Muscle of leg (tissue), 16 donors: ENCODE measurements around the gene CTXN1. TPM values are rescaled to one million over a fixed set of nuclear protein-coding genes. Genes with fewer than 3 reads are reported as not detected.
A peak's percentile ranks its signal among the peaks of the same experiment; 100 is the strongest.

ENCODE experiments used
- DNase-seq: peaks from one replicate; pipeline ENCODE4 v3.0.0; 2013
- H3K27ac ChIP-seq: one replicate; pipeline ENCODE4 v1.5.1; 2013; ENCODE audit warnings: mild to moderate bottlenecking, low read length, control low read depth
- H3K27me3 ChIP-seq: one replicate; pipeline ENCODE4 v1.6.1; 2013; ENCODE audit warnings: low read length; ENCODE audit not compliant: control insufficient read depth, insufficient read depth
- H3K36me3 ChIP-seq: one replicate; pipeline ENCODE4 v1.6.1; 2013; ENCODE audit warnings: low read length; ENCODE audit not compliant: control insufficient read depth, insufficient read depth
- H3K4me1 ChIP-seq: one replicate; pipeline ENCODE4 v1.6.1; 2013; ENCODE audit warnings: low read length; ENCODE audit not compliant: control insufficient read depth, insufficient read depth
- H3K4me3 ChIP-seq: one replicate; pipeline ENCODE4 v1.5.1; 2013; ENCODE audit warnings: low read length, control low read depth
- H3K9me3 ChIP-seq: replicated peaks from 2 replicates; pipeline ENCODE4 v1.6.1; 2013; ENCODE audit warnings: low read depth, low read length; ENCODE audit not compliant: control insufficient read depth
- whole genome bisulfite sequencing: methylation state at CpG from one replicate; pipeline ENCODE4 v1.1.5; 2013; ENCODE audit warnings: missing lambda C conversion rate; ENCODE audit not compliant: insufficient coverage; 5-methylcytosine and 5-hydroxymethylcytosine counted together
- long read RNA-seq, 11 donors: transcript quantifications; one replicate each; lab custom pipeline, GENCODE V29; 2026
- polyA plus RNA-seq, 8 donors: library from polyadenylated mRNA; unstranded; fragments of 120-200 nt; gene quantifications; one replicate each; pipeline versions ENCODE4 v1.2.1 to v1.2.3, GENCODE V29; 2013; ENCODE audit warnings: inconsistent platforms in 1 of 8, low replicate concordance in 1 of 8; ENCODE audit not compliant: insufficient read length in 8 of 8, insufficient read depth in 1 of 8
- total RNA-seq: library from RNA; stranded (reverse); fragments of 120-200 nt; gene quantifications from one replicate; pipeline ENCODE4 v1.2.4, GENCODE V29; 2013

CTXN1 gene
- 0.58 TPM for total RNA-seq
- 1 to 10 TPM; 1.7 to 5.3 (median 2.8) TPM for polyA plus RNA-seq
- long read RNA-seq, donor 1, transcript CTXN1-201 (2 exons, 1,274 nt) = major isoform, 5 of 5 reads
- long read RNA-seq, donor 1, partial matches to known transcripts = 0 of 5 reads
- long read RNA-seq, donor 1, other reads (novel, unspliced or antisense) = 0 of 5 reads
- long read RNA-seq, donor 2, partial matches to known transcripts = 0 of 1 reads
- long read RNA-seq, donor 2, other reads (novel, unspliced or antisense) = 0 of 1 reads
- long read RNA-seq, donor 3, transcript CTXN1-201 (2 exons, 1,274 nt) = major isoform, 5 of 5 reads
- long read RNA-seq, donor 3, partial matches to known transcripts = 0 of 5 reads
- long read RNA-seq, donor 3, other reads (novel, unspliced or antisense) = 0 of 5 reads
- long read RNA-seq, donor 4, partial matches to known transcripts = 0 of 3 reads
- long read RNA-seq, donor 4, other reads (novel, unspliced or antisense) = 0 of 3 reads
- long read RNA-seq, donor 5, transcript CTXN1-201 (2 exons, 1,274 nt) = major isoform, 8 of 8 reads
- long read RNA-seq, donor 5, partial matches to known transcripts = 0 of 8 reads
- long read RNA-seq, donor 5, other reads (novel, unspliced or antisense) = 0 of 8 reads
- long read RNA-seq, donor 6, partial matches to known transcripts = 0 of 3 reads
- long read RNA-seq, donor 6, other reads (novel, unspliced or antisense) = 0 of 3 reads
- long read RNA-seq, donor 7, partial matches to known transcripts = 0 of 4 reads
- long read RNA-seq, donor 7, other reads (novel, unspliced or antisense) = 0 of 4 reads
- long read RNA-seq, donor 8, partial matches to known transcripts = 0 of 2 reads
- long read RNA-seq, donor 8, other reads (novel, unspliced or antisense) = 0 of 2 reads
- long read RNA-seq, donor 9, partial matches to known transcripts = 0 of 4 reads
- long read RNA-seq, donor 9, other reads (novel, unspliced or antisense) = 0 of 4 reads
- long read RNA-seq, donor 10, partial matches to known transcripts = 0 of 4 reads
- long read RNA-seq, donor 10, other reads (novel, unspliced or antisense) = 0 of 4 reads
- long read RNA-seq, donor 11 = 0 reads

- peaks cover 2% of the 10 kb centered on the region for H3K27me3 ChIP-seq
- WGBS = 3% methylated on average over 62 of the region's 65 CpGs
- H3K27ac ChIP-seq = no peak within 1 kb of the TSS
- H3K36me3 ChIP-seq = peaks cover 37% of the 10 kb centered on the region
- peaks cover 29% of the 10 kb centered on the region for H3K4me1 ChIP-seq
- H3K4me3 ChIP-seq = peak within 1 kb of the TSS; percentile 43
- H3K9me3 ChIP-seq = no peaks in the 10 kb centered on the region
- DNase-seq = peak; percentile 71
These were observed at the start of gene CTXN1 for GRCh38 chr19:7926021-7926726. CTXN1 (minus strand) TSS chr19:7926135; CDS start chr19:7925538, 597 bp downstream.

GRCh38 chr19:7975037-7975436, 49.1 kb upstream of the CTXN1 start:
- Histone ChIP-seq H3K9me3 (no peaks in the 10 kb centered on the region), H3K4me1 (no peaks in the 10 kb centered on the region), H3K27ac (no peak overlapping the region), H3K4me3 (no peak overlapping the region), H3K27me3 (no peaks in the 10 kb centered on the region), H3K36me3 (peaks cover 81% of the 10 kb centered on the region)
- DNase-seq = no peak
- WGBS = 77% methylated on average over 7 of the region's 7 CpGs

- no peak for DNase-seq
- H3K9me3 ChIP-seq = no peaks in the 10 kb centered on the region
- no peaks in the 10 kb centered on the region for H3K27me3 ChIP-seq
- H3K36me3 ChIP-seq = peaks cover 79% of the 10 kb centered on the region
- H3K27ac ChIP-seq = no peak overlapping the region
- H3K4me3 ChIP-seq = no peak overlapping the region
- H3K4me1 ChIP-seq = no peaks in the 10 kb centered on the region
- 91% methylated on average over 11 of the region's 12 CpGs for WGBS
These were observed 47.9 kb upstream of the CTXN1 start for GRCh38 chr19:7973883-7974282.

DNA sequence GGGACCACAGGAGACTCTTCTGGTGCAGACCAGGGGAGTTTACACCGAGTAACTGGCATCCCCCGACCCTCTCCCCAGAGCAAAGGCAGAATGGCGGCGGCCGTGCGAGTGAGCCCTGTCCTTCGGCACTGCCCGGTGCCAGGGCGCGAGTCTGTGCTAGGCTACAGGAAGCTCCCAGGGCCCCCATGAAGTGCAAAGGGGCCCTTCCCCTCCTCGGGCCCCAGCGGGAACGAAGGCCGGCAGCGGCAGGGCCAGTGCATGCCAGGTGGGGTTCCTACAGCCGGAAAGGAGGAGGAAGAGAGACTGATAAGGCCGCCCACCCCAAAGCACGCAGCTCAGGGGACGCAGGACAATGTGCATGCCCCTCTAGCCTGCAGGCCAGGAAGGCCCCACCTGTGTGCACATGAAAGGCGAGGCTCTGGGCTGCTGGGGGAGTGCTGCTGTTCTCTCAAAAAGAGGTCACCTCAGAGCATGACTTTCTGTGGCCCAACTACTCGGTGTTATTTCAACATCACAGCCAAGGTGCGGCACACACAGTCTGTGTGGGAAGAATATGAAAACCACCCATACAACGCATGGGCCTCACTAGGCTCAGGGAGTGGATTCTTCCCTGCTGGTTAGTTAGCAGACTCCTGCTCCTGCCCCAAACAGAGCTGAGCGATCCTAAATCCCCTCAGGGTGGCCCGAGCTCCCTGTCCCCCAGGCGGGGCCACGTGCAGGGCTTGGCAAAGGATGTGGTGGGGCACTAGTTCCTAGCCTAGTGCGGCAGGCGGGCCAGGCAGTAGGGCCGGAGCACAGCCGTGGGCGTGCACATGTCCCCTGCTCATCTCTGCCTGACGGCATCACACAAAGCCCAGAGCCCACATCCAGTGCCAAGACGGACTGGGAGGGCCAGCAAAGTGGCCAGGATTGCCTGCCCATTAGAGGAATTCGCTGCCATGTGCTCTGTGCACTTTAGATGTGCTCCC, 45.9 kb upstream of the CTXN1 start:
- DNase-seq = no peak
- H3K27me3 ChIP-seq = no peaks in the 10 kb centered on the region
- H3K27ac ChIP-seq = no peak overlapping the region
- peaks cover 78% of the 10 kb centered on the region for H3K36me3 ChIP-seq
- WGBS = 81% methylated on average over 30 of the region's 35 CpGs
- no peaks in the 10 kb centered on the region for H3K4me1 ChIP-seq
- H3K9me3 ChIP-seq = no peaks in the 10 kb centered on the region
- no peak overlapping the region for H3K4me3 ChIP-seq

DNA sequence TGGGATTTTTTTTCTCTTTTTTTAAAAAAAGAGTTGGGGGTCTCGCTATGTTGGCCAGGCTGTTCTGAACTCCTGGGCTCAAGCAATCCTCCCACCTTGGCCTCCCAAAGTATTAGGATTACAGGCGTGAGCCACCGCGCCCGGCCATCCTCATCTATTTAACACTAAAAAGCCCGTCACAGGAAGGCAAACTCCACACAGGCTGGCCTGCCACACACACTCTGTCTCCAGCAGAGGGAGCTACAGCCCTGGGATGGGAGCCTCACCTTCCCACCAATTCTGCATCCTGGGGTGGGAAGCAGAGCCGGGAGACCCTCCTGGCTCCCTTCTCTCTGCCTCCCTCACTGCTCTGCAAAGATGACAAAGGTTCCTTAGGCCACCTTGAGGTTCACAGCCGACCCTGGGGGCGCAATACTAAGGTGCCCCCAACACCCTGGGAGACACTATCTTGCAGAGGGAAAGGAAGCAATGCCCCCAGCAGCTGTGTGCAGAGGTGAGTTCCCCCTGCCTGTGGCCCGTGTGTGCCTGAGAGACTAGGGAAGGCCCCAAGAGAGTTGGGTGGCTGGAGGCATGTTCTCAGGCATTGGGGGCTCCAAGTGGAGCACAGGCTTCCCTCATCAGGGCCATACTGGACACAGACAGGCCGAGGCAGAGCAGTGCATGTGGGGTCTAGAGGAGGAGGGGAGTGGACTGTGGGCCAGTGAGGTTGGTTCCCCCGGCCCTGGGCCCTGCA, 44.9 kb upstream of the CTXN1 start:
- Histone ChIP-seq H3K36me3 (peaks cover 82% of the 10 kb centered on the region), H3K4me3 (no peak overlapping the region), H3K27me3 (no peaks in the 10 kb centered on the region), H3K27ac (no peak overlapping the region), H3K4me1 (no peaks in the 10 kb centered on the region), H3K9me3 (no peaks in the 10 kb centered on the region)
- peak; percentile 27 for DNase-seq
- WGBS = 47% methylated on average over 5 of the region's 12 CpGs

GRCh38 chr19:7969555-7969939, 43.6 kb upstream of the CTXN1 start:
- no peak for DNase-seq
- H3K4me1 ChIP-seq = no peaks in the 10 kb centered on the region
- no peak overlapping the region for H3K27ac ChIP-seq
- peaks cover 84% of the 10 kb centered on the region for H3K36me3 ChIP-seq
- 89% methylated on average over 7 of the region's 11 CpGs for WGBS
- H3K9me3 ChIP-seq = no peaks in the 10 kb centered on the region
- H3K27me3 ChIP-seq = no peaks in the 10 kb centered on the region
- H3K4me3 ChIP-seq = no peak overlapping the region

DNA sequence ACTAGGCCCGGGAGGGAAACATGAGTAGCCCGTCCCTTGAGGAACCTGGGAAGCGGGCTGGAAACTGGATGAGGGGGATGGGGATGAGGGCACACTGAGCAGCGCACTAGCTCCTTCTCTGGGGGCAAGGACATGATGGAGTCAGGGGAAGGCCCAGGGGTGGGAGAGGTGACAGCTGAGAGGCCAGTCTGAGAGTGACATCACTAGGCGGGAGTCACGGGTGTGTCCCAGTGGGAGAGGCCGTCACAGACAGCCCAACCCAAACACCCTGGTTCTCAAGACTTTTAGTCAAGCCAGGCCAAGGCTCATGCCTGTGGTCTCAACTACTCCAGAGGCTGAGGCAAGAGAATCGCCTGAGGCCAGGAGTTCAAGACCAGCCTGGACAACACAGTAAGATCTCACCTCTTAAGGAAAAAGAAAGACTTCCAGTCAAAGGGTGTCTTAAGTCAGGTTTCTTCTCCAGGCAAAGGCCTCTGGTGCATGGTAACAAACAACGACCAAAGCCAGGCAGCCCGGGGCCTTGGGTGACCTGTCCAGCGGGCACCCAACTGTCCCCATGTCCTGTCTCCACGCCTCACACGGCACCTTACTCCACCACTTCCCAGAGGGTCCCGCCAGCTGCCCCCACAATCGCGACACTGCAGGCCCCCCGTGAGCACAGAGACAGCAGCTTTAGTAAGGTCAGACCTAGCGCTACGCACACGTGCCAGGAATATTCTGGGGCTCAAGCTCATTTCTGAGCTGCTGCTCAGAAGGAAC, 43.0 kb upstream of the CTXN1 start:
- no peak overlapping the region for H3K4me3 ChIP-seq
- no peaks in the 10 kb centered on the region for H3K27me3 ChIP-seq
- WGBS = 92% methylated on average over 16 of the region's 20 CpGs
- H3K27ac ChIP-seq = no peak overlapping the region
- H3K4me1 ChIP-seq = no peaks in the 10 kb centered on the region
- H3K9me3 ChIP-seq = no peaks in the 10 kb centered on the region
- peaks cover 83% of the 10 kb centered on the region for H3K36me3 ChIP-seq
- DNase-seq = no peak

DNA sequence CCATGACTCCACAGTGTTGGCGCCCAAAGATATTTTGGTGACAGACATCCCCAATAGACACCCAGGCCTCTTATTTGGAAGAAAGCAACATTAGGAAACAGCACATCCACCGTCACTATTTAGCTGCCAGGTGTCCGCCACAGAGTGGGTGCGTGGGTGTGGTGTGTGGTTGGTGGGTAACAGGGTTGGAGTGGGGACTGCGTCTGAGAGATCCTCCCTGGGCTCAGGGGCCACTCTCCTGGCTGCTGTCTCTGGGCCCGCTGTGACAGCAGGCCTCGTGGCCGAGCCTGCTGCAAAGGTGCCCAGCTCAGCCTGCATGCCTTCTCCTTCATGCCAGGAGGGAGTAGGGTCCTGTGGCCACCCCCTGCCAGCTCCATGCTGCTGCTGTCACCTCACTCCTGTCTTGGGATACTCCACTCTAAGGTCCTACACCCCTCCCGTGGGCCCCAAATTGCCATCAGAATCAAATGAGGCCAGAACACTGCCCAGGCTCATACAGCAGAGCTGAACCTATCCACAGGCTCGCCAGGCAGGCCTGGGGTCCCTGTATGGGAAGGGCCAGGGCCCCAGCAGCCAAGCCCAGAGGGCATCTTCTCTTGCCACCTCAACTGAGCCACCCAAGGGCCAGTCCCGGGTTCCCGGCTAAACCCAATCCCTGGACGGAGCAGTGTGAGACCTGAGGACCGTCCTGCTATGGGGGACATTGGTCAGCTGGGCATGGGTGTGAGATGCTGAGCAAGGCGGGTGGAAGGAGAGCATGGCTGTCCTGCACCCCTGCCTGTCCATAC, 42.3 kb upstream of the CTXN1 start:
- H3K36me3 ChIP-seq = peaks cover 84% of the 10 kb centered on the region
- no peak for DNase-seq
- 89% methylated on average over 12 of the region's 15 CpGs for WGBS

More for the DNA sequence above, 42.3 kb upstream of the CTXN1 start:
- Histone ChIP-seq H3K4me3 (no peak overlapping the region), H3K4me1 (no peaks in the 10 kb centered on the region), H3K9me3 (no peaks in the 10 kb centered on the region), H3K27me3 (no peaks in the 10 kb centered on the region), H3K27ac (no peak overlapping the region)
